ENCODE data around the gene SEMA5B.

SEMA5B gene

DNA sequence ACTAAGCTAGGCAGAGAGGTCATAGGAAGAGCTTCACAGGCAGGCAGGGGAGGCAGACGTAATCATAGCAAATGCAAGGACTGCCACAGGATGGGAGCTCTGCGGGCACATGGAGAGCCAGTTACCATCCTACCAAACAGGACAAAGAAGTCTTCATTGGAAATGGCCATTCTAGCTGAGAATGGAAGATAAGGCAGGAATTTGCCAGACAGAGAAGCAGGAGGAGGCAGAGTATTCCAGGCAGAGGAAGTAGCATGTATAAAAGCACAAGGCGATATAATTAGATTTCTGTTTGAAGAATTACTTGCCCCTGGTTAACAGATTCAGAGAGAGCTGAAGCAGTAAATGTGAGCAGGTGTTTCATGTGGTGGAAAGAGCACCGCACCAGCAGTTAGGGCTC is 3.5 kb upstream of the SEMA5B start:
- TF ChIP-seq, protein P1, sequence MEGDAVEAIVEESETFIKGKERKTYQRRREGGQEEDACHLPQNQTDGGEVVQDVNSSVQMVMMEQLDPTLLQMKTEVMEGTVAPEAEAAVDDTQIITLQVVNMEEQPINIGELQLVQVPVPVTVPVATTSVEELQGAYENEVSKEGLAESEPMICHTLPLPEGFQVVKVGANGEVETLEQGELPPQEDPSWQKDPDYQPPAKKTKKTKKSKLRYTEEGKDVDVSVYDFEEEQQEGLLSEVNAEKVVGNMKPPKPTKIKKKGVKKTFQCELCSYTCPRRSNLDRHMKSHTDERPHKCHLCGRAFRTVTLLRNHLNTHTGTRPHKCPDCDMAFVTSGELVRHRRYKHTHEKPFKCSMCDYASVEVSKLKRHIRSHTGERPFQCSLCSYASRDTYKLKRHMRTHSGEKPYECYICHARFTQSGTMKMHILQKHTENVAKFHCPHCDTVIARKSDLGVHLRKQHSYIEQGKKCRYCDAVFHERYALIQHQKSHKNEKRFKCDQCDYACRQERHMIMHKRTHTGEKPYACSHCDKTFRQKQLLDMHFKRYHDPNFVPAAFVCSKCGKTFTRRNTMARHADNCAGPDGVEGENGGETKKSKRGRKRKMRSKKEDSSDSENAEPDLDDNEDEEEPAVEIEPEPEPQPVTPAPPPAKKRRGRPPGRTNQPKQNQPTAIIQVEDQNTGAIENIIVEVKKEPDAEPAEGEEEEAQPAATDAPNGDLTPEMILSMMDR (IDR thresholded peaks at IDR 0.05; ENCODE audit: control insufficient read depth, insufficient read depth, low read depth, low read length, missing control alignments): no peak
- no peak for DNase-seq (ENCODE audit: low read depth)
- H3K4me3 ChIP-seq (ENCODE audit: control insufficient read depth, low read depth, low read length): no peak overlapping the region

DNA sequence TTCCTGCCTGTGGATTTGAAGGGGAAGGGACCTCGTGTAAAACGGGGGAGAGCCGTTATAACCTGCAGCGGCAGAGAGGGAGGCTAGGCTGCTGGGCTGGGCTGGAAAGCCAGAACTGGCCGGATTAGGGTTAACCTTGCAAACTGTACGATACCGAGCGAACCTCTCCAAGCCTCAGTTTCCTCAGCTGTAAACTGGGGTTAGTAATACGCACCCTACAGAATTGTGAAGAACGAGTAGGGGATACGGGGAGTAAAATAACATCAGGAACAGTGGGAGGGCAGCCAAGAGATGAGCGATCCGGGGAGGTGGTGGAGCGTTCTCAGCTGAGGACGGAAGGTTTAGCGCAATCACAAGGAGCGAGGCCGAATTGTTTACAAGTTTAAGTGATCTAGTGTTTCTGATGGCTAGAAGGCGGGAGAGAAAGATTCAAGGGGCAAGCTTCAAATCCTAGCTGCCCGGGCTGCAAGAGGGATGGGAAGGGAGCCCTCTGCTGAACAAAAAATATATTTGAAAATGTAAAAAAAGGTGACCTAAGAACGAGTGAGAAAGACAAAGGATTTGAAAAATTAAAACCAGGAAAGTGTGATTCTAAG is 768 bp upstream of the SEMA5B start:
- DNase-seq (ENCODE audit: low read depth): peak; percentile 32
- H3K4me3 ChIP-seq (ENCODE audit: control insufficient read depth, low read depth, low read length): peak overlapping the region; percentile 46
- TF ChIP-seq, protein P1 (IDR thresholded peaks at IDR 0.05; ENCODE audit: control insufficient read depth, insufficient read depth, low read depth, low read length, missing control alignments): peak; percentile 63

DNA sequence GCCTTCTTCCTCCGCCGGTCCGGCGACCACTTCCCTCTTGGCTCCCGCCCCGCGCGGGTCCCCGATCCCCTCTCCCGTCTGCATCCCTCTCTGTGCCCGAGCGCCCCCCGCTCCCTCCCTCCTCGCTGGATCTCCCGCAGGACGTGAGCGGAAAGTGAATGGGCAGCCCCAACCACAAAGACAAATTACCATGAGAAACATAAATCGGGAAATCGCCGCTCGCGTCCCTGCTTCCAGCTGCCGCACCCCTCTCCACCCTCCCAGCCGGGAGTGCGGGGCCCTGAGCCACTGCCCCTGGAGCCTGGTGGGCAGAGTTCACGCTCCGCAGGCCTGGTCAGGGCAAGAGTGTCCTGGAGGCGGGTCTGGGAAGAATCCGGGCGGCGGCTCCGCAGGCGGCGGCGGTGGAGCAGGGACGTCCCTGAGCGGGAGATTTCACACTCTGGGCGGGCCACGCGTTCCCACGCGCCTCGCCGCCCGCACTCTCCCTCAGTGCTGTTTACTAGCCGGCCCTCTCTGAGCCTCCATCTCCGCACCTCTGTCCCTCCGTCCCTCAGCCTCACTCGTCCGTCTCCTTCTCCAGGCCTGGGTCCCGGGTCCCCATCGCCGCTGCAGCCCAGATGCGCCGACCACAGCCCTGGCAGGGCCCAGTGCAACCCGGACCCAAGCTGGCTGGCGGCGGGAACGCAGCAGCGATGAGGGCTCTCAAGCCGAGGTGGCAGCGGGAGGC is 835 bp downstream of the SEMA5B start:
- H3K4me3 ChIP-seq (ENCODE audit: control insufficient read depth, low read depth, low read length): peak overlapping the region; percentile 46
- no peak for DNase-seq (ENCODE audit: low read depth)
- TF ChIP-seq, protein P1 (IDR thresholded peaks at IDR 0.05; ENCODE audit: control insufficient read depth, insufficient read depth, low read depth, low read length, missing control alignments): no peak

DNA sequence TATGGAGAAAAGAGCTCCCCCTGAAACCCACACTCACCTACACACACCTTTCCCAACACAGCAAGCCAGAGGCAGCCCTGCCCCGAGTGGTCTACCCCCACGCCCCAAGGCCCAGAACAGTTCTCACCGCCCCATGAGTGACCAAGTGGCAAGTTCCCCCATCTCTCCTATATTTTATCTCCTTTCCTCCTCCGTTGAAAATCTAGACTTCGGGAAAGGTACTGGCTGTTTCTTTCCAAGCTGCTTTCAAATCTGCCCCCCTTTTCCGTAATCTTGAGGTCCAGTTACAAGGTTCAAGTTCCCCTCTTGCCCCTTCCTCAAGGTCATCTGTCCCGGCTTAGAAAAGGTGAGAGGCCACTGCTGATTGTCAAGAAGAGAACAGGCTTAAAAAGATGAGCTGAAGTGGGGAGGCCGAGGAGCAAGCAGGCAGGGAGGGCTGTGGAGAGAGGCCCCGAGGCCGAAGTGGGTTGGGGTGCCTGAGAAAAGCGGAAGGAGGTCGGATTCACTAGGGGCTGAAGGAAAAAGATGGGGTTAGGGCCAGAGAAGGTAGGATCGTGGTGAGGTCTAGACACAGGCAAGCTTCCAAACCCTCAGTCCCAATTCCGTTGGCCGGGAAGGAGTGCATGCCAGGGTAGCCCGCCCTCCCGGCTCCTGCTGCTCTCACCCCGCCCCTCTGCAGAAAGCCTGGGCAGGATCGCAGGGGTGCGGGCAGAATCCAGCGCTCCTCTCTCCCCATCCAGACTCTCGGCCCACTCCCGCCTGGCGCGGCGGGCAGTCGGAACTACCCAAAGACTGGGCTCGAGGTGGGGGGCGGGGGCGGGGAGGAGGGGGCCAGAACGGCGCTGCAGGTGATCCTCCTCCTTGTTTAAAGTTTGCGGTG is 1.7 kb downstream of the SEMA5B start:
- no peak for DNase-seq (ENCODE audit: low read depth)
- TF ChIP-seq, protein P1 (IDR thresholded peaks at IDR 0.05; ENCODE audit: control insufficient read depth, insufficient read depth, low read depth, low read length, missing control alignments): no peak
- H3K4me3 ChIP-seq (ENCODE audit: control insufficient read depth, low read depth, low read length): no peak overlapping the region

DNA sequence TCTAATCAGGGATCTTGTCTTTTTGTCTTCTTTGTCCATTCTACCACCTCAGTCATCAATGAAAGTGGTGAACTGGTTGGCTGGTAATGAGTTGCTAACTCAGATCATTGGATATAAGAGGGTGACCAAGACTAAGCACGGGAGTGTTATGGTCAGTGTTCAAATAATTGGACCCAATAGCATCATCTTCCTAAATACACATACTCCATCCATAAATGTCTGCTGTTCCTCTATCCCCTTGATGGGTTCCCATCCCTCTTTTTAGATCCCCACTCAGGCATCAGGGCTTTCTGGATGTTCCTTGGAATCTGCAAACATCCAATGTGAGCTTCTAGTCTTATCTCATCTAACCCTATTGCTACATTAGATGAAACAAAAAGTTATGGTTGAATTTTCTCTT is 3.5 kb downstream of the SEMA5B start:
- no peak overlapping the region for H3K4me3 ChIP-seq (ENCODE audit: control insufficient read depth, low read depth, low read length)
- TF ChIP-seq, protein P1 (IDR thresholded peaks at IDR 0.05; ENCODE audit: control insufficient read depth, insufficient read depth, low read depth, low read length, missing control alignments): no peak
- DNase-seq (ENCODE audit: low read depth): no peak

DNA sequence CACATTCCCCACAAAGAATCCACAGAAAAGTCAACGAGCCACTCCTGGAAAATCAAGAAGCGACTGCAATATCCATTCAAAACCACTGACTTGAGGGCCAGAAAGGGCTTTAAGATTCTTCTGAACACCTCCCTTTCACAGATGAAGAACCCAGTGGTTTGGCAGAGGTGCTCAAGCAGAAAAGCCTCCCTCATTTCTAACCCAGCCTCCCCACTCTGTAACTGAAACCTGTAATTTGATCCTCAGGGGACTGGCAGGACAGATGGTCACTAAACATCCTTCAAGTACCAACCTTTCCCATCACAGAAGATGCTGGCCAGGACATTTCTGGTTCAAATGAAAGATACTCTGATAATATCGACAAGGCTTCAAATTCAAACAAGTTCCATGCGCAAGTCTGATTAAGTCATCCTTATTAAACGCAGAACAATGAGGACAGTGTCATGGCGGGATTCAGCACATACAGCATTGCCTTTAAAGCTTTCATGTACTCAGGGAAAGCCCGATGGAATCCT is 5.5 kb downstream of the SEMA5B start:
- H3K4me3 ChIP-seq (ENCODE audit: control insufficient read depth, low read depth, low read length): no peak overlapping the region
- TF ChIP-seq, protein P1 (IDR thresholded peaks at IDR 0.05; ENCODE audit: control insufficient read depth, insufficient read depth, low read depth, low read length, missing control alignments): no peak
- no peak for DNase-seq (ENCODE audit: low read depth)
